GM19372 (cell line): Measurements from ENCODE around the gene TNS3.
A peak's percentile ranks its signal among the peaks of the same experiment; 100 is the strongest.

ENCODE experiments used
- ATAC-seq: cut with Tn5 transposase; IDR thresholded peaks from one replicate; pipeline ENCODE4 v1.9.1; 2021; ENCODE audit warnings: mild to moderate bottlenecking, low read depth, moderate library complexity; ENCODE audit not compliant: unreplicated experiment

Gene TNS3

DNA sequence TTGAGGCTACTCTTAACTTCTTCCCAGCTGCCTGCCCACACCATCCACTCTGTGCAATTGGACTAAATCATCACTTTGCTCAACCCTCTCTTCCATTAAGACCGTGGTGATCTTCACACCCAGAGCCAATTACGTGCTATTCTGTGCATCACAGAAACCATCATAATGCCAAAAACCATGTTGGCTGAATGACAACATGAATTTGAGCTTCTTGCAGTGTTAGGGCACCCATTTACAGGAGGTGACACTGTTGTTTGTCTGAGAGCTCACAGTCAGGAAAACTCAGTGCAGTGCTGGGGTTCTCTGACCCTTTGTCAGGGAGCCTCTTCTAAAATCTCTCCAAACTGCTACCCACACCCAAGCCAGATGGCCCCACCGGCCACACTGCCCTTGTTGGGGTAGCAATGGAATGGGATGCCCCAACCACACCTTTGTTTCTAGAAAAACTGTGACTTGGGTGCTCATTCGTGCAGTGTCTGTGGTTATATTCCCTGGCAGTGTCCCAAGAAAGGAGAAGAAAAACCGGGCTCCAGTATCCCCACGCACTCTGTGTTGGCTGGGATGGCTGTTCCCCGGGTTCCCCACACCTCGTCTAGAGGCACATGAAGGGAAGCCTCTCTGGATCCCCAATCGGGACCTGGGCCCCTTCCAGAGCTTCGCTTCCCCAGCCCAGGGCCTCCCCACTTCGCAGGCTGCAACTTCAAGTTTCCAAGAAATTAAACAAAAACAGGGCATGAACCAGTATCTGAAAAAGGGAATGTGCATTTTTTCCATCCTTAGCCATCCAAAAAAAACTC, 2.0 kb upstream of the TNS3 start:
- ATAC-seq = no peak

DNA sequence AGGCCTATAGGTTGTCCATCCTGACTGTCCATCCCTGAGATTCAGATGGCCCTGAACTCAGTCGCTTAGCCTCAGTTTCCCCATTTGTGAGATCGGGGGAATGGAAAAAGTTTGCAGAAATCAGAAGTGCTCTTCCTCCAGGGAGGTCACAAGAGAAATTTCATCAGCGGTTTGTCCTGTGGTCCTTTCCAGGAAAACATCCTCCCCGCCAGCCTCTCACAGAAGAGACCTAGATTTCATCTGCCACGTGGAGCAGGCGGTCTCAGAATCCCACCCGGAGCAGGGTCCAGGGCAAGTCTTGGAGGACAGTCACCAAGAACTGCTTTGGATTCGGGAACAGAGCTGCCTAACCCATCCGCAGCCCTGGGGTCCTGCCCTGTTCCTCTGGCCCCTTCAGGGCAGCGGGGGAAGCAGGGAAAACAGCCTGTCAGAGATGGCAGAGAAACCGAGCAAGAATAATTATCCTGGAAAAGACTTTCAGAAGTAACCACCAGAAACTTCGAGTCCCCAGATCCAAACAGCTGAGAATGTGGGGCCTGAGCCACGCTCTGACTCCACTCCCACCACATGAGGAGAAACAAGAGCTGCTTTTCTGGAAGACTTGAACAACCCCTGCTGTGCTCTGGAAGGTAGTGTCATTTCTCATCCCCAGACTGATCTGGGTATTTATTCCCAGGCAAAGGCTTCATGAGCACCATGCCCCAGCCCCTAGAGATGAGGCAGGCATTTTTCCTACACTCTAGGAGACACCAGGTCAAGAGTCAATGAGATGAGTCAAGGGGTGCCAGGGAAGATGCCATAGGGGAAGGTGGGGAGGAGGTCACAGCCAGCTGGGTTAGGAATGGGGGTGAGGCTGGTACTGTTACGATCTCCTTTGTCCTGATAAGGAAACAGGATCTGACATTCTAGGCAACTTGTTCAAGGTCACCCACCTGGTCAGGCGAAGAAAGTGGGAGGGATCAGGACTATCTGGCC, 1.1 kb upstream of the TNS3 start:
- no peak for ATAC-seq

DNA sequence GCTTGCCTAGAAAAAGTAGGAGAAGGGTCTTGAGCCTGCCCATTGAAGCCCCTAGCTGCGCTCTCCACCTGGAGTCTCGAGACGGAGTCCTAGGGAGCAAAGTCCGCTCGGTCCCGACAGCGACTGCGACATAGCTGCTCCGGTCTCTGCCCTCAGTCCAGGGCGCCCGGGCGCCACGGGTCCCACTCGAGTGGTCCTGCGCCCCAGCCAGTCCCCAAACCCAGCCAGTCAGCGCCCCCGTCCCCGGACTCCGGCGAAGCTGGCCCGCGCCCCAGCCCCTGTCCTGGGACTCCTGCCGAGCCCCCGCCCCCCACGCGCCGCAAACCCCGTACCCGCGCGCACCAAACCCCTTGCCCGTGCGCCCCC, 490 bp downstream of the TNS3 start:
- ATAC-seq = no peak

DNA sequence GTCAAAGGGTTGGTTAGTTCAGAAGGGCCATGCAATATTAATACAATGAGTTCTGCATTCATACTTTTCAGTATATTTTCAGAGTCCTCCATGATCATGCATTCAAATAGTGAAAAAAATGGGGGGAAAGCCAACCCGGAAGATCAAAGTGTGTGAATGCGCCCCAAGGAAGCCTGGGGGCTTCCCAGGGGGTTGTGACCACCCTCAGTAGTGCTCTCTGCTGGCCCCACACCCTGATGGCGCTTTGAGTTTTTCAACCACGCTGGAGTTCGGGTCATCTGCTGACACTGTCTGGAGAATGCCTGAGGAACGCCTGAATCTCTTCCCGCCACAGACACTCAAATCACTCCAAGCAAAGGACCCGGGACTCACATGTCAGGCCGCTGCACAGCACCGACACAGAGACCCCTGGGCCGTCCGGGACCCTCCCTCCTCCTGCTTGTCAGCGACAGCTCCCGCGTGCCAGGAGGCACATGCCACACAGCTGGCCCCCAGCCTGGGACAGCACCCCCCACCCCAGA, 1.0 kb downstream of the TNS3 start:
- ATAC-seq = no peak

DNA sequence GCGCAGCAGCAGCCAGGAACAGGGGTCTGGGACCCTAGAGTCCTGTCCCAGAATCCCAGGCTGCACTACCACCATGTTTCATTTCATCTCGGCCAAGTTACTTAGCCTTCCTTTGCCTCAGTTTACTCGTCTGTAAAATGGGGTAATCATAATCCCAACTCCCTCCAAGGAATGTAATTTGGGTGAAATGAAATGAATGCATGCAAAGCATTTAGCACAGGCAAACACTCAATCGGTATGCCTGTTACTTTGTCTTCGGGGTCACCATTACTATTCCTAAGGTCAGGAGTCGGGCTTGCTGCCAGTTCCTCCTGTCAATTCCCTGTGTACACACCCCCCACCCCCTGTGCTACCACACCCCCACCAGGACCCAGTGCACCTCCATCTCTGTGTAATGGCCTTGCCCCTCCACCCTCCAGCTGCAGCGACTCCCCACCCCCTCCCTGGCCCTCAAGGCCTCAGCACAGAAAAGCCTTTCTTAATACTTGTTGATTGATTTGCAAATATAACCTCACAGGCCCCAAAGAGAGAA, 1.7 kb downstream of the TNS3 start:
- ATAC-seq = no peak

DNA sequence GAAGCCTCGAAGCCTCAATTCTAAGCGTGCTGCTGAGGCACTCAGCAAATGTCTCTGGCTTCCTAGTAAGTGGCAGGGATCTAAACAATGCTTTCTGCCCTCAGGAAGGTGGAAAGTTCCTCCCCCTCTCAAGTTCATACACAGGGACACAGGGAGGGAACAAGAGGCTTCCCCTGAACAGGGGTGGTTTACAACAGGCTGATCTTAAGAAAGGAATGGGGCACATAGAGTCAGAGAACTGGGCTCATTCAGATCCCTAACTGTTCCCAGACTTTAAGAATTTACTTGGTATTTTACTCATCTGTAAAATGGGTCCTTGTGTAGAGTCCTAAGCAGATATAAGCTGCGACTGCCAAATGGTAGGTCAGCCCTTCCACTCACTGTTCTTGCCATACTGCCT, 2.5 kb downstream of the TNS3 start:
- no peak for ATAC-seq

DNA sequence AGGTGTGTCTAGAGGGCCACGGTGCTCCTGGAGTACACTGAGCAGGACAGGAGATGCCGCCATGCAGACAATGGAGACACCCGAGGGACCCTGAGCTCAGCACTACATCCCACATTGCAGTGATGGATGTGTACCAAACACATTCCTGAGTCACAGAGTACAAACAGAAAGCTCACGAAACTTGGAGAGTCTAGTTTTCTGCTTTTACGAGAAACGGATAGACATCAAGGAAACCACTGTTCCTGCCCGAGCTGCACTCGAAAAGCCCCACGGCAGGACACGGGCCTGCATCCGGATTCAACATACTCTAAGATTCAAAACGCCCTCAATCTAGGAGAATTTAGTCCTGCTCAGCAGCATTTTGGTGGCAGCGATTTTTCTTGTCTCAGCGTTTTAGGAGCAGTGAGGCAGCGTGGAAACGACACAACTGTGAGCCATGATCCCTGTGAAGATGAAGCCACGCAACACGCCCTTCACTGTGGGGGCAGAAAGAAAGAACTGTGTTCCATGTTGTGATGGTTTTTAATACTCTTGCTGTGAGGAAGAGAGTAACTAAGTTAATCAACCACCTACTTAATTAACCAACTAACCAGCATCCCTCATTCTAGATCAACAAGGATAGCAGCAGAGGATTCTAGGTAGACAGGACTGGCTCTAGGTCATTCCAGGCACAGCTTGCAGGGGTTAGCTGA, 3.2 kb downstream of the TNS3 start:
- ATAC-seq = no peak

DNA sequence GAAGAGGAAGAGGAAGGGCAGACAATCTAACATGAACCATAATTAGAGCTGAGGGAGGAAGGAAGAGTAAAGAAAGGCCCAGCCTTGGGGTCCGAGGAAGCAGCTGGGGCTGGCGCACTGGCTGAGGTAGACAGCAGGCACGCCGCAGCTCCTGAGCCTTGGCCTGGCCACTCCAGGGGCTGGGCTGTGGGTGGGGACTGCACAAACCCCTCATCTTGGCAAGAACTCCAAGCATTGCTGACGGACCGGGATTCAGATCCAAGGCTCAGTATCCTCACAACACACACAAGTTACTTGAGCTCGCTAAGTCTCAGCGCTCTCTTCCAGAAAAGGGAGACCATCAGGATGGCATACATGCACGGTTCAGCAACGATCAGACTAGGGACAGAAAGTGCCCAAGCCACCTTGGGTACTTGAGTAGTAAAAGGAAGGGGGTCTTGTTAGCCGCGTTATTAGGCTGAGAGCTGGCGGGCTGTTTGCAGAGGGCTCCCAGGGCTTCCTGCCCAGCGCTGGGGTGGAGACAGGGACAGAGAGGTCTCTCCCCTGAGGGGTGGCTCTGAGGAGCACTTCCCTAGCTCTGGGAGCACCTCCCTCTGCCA, 4.5 kb downstream of the TNS3 start:
- ATAC-seq = no peak

DNA sequence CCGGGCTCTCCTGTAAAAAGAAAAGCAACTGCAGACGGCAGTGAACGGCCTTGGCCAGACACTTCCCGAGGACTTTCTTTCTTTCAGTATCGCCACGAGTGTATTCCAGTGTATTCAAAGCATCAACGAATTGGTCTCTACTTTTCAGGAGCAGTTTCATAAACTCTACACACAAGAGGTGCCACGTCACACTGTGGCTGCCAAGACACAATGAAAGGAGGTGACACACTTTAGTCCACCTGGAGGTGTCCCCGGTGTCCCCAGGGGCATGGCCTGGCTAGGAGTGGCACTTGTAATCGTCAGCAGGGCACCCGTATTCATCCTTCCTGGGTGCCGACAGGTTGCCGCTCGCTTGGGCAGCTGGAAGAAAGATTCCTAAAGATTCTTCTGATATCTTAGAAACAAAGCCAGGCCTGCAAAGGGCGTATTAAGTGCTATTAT, 5.0 kb downstream of the TNS3 start:
- no peak for ATAC-seq

DNA sequence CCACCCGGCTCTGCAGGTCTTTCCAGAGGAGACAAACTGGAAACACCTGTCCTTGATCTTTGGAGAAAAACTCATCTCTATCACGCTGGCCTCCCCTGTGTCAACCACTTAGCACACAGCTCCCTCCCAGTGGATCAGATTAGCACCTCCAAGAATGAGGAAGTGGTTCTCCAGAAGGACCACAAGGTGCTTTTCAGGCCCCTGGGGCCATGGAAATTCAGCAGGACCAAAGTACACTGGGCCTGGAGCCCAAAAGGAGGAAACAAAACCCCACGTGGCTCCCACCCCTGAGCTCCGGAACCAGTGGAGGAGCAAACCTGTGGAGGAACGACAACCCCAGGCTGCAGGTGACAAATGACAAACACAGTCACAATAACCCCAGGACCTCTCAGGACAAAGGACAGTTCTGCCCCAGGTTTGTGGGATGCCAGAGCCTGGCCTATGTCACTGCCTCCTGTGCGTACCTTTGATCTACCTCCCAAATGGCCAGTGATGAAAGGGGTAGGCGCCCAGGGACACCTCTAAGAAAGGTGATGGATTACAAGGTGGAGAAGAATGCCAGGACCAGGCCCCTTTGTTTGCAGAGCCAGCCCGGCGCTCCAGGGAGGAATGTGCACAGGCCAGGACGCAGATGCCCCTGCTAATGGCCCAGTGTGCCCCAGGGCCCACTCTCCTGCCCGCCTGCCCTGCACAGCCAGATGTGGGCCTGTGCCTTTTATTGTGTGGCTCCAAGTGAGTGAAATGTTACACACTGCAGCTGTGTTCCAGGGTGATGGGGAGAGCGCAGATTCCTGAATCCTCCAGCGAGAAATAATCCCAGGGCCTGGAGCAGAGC, 5.7 kb downstream of the TNS3 start:
- ATAC-seq = no peak

DNA sequence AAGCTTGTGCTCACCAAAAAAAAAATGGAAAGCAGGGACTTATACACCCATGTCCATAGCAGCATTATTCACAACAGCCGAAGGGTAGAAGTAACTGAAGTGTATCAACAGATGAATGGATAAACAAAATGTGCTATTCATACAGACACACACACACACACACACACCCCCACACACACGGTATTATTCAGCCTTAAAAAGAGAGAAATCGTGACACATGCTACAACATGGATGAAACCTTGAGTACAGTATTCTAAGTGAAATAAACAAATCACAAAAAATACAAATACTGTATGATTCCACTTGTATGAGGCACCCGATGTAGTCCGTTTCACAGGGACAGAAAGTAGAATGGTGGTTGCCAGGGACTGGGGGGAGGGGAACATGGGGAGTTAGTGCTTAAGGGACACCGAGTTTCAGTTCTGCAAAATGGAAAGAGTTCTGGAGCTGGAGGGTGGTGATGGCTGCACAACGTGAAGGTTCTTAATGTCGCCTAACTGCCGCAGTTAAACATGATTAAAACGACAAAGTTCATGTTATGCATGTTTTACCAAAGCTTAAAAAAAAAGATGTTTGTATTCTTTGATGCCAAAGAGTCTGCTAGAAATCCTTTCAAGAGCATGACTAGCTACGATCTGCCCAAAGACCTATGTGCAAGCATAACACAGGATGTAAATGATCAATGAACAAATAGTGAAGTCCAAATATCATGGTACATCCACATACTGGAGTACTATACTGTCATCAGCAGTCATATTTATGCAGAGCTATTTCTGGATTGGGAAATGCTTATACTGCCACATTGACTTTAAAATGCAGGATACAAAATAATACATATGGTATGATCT, 7.2 kb downstream of the TNS3 start:
- ATAC-seq = peak; percentile 90

DNA sequence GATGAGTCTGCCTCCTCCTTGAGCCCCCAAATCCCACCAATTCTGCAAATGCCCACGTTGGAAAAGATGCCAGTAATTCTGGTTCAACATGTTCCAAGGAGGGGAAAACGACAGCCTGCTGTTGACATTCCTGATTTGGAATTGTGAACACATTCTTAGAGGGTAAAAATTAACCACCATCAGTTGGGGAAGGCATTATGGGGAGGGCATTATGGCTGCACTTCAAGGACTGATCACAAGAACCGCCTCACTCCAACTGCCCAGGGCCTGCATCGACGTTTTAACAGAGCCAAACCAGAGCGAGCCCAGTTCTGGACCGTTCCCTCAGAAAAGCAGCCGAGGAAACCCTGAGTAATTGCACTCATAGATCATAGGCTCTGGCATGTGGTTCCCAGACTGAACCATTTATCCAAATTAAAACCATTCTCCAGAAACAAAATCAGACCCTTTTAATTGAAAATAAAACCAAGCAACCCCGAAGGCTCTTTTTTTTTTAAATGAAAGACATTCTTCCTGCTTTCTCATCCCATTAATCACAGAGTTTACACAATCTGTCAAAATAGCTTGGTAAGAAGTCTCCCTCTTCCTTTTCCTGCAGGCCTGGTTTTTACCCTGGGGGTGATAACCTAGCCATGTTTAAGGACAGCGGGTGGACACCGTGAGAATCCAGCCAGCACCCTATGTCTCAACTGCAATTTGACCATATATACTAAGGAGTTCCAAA, 8.0 kb downstream of the TNS3 start:
- no peak for ATAC-seq

DNA sequence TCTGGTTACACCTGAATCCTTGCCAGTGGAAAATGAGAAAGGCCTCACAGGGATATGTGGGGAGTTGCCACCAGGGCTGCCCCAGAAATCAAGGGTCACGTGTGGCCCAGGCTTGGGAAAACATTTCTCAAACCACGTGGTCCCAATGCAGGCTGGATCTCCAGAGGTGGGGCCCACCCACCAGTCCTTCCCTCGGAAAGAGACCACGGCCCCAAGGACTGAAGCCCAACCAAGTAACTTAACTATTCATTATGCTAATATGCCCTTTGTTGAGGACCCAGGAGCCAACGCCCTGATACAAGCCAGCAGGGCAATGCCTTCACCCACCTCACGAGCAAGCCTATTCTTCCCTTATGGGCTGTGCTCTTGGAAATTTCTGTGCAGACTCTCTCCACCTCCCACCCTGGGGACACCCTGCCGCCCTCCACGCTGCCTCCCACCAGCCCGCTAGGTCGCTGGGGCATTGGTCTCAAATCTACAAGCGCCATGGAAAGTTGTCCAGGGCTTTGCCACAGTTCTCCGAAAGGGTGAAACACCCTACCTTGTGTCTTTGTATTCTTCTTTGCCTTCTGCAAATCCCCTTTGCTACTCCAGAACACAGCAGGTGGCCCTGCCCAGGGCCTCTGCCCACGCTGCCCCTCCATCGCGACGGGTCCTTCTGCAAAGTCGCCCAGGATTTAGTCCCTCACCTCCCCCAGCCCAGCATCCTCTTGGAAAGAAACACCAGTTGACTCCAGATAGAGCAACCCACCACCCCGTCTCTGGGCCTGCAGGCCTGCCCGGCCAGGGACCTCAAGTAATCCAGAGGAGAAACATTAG, 8.8 kb downstream of the TNS3 start:
- ATAC-seq = no peak

DNA sequence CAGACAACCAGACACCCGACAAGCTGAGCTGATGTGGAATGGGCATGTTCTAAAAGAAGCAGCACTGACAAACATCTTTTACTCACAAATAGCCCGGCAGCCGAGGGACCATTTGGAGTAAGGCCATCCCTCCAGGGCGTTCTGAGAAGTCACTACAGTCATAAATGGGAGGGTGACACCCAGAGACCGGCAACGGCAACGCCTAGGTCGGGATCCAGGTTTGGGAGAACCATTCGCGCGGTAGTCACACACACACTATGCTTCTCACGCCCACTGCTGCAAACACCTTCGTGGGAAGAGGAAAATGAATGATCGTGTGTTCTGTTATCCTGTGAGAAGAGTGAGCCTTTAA, 9.8 kb downstream of the TNS3 start:
- no peak for ATAC-seq

DNA sequence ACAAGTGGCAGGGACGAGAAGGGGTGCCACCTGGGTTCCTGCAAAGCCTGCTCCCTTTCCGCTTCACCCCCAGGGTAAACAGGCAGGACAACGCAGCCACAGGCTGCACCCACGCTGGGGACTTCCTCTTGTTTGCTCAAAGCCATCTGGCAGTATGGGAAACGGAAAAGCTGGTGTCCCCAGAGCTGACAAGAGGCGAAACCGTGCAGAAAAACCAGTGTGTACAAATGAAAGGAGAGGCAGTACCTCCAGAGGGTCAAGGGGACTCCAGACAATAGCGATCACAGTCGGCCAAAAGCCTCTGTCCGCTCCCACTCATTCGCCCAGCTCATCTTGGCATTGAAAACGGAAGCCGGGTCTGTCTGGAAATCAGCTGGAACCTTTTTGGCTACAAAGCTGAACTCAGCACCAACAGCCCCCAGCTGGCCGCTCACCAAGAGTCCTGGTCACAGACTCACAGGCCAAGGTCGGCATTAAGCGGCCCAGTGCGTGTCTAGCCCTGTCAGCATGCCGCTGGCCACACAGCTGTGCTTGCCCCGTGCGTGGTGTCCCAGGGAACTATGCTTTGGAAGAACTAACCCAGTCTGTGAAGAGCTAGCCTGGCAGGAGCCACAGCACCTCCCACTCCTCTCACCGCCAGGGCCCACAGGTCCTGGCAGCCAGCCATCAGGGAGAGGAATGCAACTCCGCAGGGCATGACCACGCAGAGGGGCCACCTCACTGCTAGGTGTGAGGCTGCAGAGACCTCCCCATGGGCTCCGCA, 10.4 kb downstream of the TNS3 start:
- no peak for ATAC-seq

DNA sequence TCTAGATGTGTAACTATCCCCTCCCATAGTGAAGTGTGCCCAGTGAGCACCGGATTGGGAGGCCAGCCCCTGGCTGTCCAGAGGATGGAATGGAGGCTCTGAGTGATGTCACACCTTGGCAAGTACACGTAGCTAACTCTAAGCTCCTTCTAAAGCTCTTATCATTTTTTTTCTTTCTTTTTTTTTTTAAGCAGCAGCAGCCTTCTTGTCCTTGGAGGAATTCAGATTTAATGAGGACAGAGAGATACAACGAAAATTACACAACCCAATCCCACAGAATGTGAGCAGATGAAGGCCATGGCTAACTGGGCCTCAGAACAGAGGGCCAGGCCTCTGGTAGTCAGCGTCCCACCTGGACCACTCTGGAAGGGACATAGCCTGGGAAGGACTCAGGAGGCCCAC, 11.3 kb downstream of the TNS3 start:
- no peak for ATAC-seq
